ENCODE data around the gene ASIC4.

Gene ASIC4

DNA sequence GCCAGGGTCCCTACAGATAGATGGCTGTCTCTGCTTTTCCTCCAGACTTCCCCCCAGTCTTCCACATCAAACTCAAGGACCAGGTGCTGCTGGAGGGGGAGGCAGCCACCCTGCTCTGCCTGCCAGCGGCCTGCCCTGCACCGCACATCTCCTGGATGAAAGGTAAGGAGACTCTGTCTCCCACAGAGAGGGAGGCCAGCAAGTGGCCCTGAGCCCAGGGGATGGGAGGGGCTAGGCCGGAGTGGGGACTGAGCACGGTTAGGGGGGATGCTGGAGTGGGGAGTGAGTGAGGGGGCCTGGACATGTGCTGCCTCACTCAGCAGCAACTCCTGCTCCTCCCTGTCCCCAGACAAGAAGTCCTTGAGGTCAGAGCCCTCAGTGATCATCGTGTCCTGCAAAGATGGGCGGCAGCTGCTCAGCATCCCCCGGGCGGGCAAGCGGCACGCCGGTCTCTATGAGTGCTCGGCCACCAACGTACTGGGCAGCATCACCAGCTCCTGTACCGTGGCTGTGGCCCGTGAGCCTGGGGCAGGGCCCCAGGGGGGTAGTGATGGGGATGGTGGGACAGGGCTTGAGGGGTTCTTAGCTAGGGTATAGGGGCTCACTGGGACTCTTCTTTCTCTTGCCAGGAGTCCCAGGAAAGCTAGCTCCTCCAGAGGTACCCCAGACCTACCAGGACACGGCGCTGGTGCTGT lies 26.0 kb upstream of the ASIC4 start:
- Histone ChIP-seq H3K4me3 (ENCODE audit: control insufficient read depth in 1 of 7, extremely low read depth in 1 of 7, insufficient read depth in 4 of 7, low read depth in 2 of 7, low read length in 6 of 7) (no peak overlapping the region), H3K27ac (ENCODE audit: insufficient read depth in 1 of 2, low read depth in 1 of 2, low read length in 2 of 2, poor library complexity in 1 of 2, severe bottlenecking in 2 of 2) (no peak overlapping the region), H3K27me3 (replicated peaks in 2 of 5; ENCODE audit: control insufficient read depth in 4 of 5, insufficient read depth in 5 of 5, low read length in 4 of 5) (peaks cover 0 to 77% (median 27%) of the 10 kb centered on the region in 5 experiments), H3K4me1 (ENCODE audit: control extremely low read depth in 1 of 4, control insufficient read depth in 4 of 4, insufficient read depth in 4 of 4, low read length in 3 of 4) (peaks cover 0 to 17% (median 12%) of the 10 kb centered on the region in 4 experiments), H3K9me3 (ENCODE audit: control extremely low read depth in 1 of 5, control insufficient read depth in 4 of 5, insufficient read depth in 2 of 5, low read depth in 1 of 5, low read length in 4 of 5) (no peaks in the 10 kb centered on the region), H3K36me3 (ENCODE audit: control insufficient read depth in 4 of 4, insufficient read depth in 4 of 4, low read length in 3 of 4) (no peaks in the 10 kb centered on the region)
- WGBS (ENCODE audit: insufficient coverage) = 98% methylated on average over 11 of the region's 17 CpGs
- no peak for DNase-seq
- CTCF ChIA-PET = interaction anchor here (0.9 to 60.5 kb wide), 4 partner anchors 7 to 36 kb away, joined by 3 to 1724 read pairs (median 42); partner anchors contain the start of genes ASIC4, CHPF, GMPPA and TMEM198
- POLR2A ChIA-PET = no interaction called here

DNA sequence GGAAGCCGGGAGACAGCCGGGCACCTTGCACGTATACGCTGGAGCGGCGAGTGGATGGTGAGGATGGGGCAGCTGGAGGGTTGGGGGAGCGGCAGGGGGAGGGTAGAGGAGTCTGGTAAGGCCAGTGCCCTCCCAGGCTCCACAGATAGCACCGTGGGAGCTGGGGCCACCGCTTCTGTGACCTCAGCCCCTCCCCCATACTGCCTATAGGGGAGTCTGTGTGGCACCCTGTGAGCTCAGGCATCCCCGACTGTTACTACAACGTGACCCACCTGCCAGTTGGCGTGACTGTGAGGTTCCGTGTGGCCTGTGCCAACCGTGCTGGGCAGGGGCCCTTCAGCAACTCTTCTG lies 25.5 kb upstream of the ASIC4 start:
- H3K36me3 ChIP-seq (ENCODE audit: control insufficient read depth in 4 of 4, insufficient read depth in 4 of 4, low read length in 3 of 4) = no peaks in the 10 kb centered on the region
- H3K4me1 ChIP-seq (ENCODE audit: control extremely low read depth in 1 of 4, control insufficient read depth in 4 of 4, insufficient read depth in 4 of 4, low read length in 3 of 4) = peaks cover 0 to 12% (median 9%) of the 10 kb centered on the region in 4 experiments
- POLR2A ChIA-PET = no interaction called here
- H3K27me3 ChIP-seq (replicated peaks in 2 of 5; ENCODE audit: control insufficient read depth in 4 of 5, insufficient read depth in 5 of 5, low read length in 4 of 5) = peaks cover 0 to 77% (median 25%) of the 10 kb centered on the region in 5 experiments
- no peak for DNase-seq
- no peaks in the 10 kb centered on the region for H3K9me3 ChIP-seq (ENCODE audit: control extremely low read depth in 1 of 5, control insufficient read depth in 4 of 5, insufficient read depth in 2 of 5, low read depth in 1 of 5, low read length in 4 of 5)
- H3K27ac ChIP-seq (ENCODE audit: insufficient read depth in 1 of 2, low read depth in 1 of 2, low read length in 2 of 2, poor library complexity in 1 of 2, severe bottlenecking in 2 of 2) = no peak overlapping the region
- WGBS (ENCODE audit: insufficient coverage) = 95% methylated on average over 13 of the region's 14 CpGs
- CTCF ChIA-PET = interaction anchor here (0.9 to 60.5 kb wide), 3 partner anchors 11 to 36 kb away, joined by 3 to 1724 read pairs (median 5); partner anchors contain the start of genes ASIC4, CHPF, GMPPA and TMEM198
- no peak overlapping the region for H3K4me3 ChIP-seq (ENCODE audit: control insufficient read depth in 1 of 7, extremely low read depth in 1 of 7, insufficient read depth in 4 of 7, low read depth in 2 of 7, low read length in 6 of 7)

DNA sequence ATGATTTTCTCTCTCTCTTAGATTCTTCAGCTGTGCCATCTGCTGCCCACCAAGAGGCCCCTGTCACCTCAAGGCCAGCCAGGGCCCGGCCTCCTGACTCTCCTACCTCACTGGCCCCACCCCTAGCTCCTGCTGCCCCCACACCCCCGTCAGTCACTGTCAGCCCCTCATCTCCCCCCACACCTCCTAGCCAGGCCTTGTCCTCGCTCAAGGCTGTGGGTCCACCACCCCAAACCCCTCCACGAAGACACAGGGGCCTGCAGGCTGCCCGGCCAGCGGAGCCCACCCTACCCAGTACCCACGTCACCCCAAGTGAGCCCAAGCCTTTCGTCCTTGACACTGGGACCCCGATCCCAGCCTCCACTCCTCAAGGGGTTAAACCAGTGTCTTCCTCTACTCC lies 25.0 kb upstream of the ASIC4 start:
- WGBS (ENCODE audit: insufficient coverage) = 87% methylated on average over 9 of the region's 9 CpGs
- peaks cover 0 to 7% (median 5%) of the 10 kb centered on the region in 4 experiments for H3K4me1 ChIP-seq (ENCODE audit: control extremely low read depth in 1 of 4, control insufficient read depth in 4 of 4, insufficient read depth in 4 of 4, low read length in 3 of 4)
- no peak for DNase-seq
- no peaks in the 10 kb centered on the region for H3K36me3 ChIP-seq (ENCODE audit: control insufficient read depth in 4 of 4, insufficient read depth in 4 of 4, low read length in 3 of 4)
- ChIA-PET POLR2A (no interaction called here), CTCF (interaction anchor here (0.6 to 60.5 kb wide), 5 partner anchors 10 to 87 kb away, joined by 3 to 1724 read pairs (median 3); partner anchors contain the start of genes ASIC4, CHPF, GMPPA and TMEM198)
- H3K27me3 ChIP-seq (replicated peaks in 2 of 5; ENCODE audit: control insufficient read depth in 4 of 5, insufficient read depth in 5 of 5, low read length in 4 of 5) = peaks cover 0 to 77% (median 25%) of the 10 kb centered on the region in 5 experiments
- no peaks in the 10 kb centered on the region for H3K9me3 ChIP-seq (ENCODE audit: control extremely low read depth in 1 of 5, control insufficient read depth in 4 of 5, insufficient read depth in 2 of 5, low read depth in 1 of 5, low read length in 4 of 5)
- H3K27ac ChIP-seq (ENCODE audit: insufficient read depth in 1 of 2, low read depth in 1 of 2, low read length in 2 of 2, poor library complexity in 1 of 2, severe bottlenecking in 2 of 2) = no peak overlapping the region
- H3K4me3 ChIP-seq (ENCODE audit: control insufficient read depth in 1 of 7, extremely low read depth in 1 of 7, insufficient read depth in 4 of 7, low read depth in 2 of 7, low read length in 6 of 7) = no peak overlapping the region

DNA sequence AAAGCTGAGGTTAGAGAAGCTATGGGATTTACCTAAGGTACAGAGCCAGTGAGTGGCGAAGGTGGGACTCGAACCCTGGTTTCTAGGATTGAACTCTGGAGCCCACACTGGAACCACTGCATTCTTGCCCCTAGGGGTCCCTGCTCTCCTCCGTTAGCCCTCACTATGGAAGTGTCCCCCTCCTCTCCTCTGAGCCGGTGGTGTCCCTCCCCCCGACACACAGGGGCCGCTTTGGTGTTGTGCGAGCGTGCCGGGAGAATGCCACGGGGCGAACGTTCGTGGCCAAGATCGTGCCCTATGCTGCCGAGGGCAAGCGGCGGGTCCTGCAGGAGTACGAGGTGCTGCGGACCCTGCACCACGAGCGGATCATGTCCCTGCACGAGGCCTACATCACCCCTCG lies 24.1 kb upstream of the ASIC4 start:
- WGBS (ENCODE audit: insufficient coverage) = 93% methylated on average over 12 of the region's 23 CpGs
- H3K27me3 ChIP-seq (replicated peaks in 2 of 5; ENCODE audit: control insufficient read depth in 4 of 5, insufficient read depth in 5 of 5, low read length in 4 of 5) = peaks cover 0 to 77% (median 25%) of the 10 kb centered on the region in 5 experiments
- H3K9me3 ChIP-seq (ENCODE audit: control extremely low read depth in 1 of 5, control insufficient read depth in 4 of 5, insufficient read depth in 2 of 5, low read depth in 1 of 5, low read length in 4 of 5) = no peaks in the 10 kb centered on the region
- no peak for DNase-seq
- H3K4me3 ChIP-seq (ENCODE audit: control insufficient read depth in 1 of 7, extremely low read depth in 1 of 7, insufficient read depth in 4 of 7, low read depth in 2 of 7, low read length in 6 of 7) = no peak overlapping the region
- POLR2A ChIA-PET = no interaction called here
- H3K4me1 ChIP-seq (ENCODE audit: control extremely low read depth in 1 of 4, control insufficient read depth in 4 of 4, insufficient read depth in 4 of 4, low read length in 3 of 4) = peaks cover 0 to under 1% (median 0%) of the 10 kb centered on the region in 4 experiments
- H3K27ac ChIP-seq (ENCODE audit: insufficient read depth in 1 of 2, low read depth in 1 of 2, low read length in 2 of 2, poor library complexity in 1 of 2, severe bottlenecking in 2 of 2) = no peak overlapping the region
- no peaks in the 10 kb centered on the region for H3K36me3 ChIP-seq (ENCODE audit: control insufficient read depth in 4 of 4, insufficient read depth in 4 of 4, low read length in 3 of 4)
- CTCF ChIA-PET = interaction anchor here (1.0 to 60.5 kb wide), 3 partner anchors 15 to 88 kb away, joined by 3 to 1724 read pairs (median 3); partner anchors contain the start of genes ASIC4, CHPF and TMEM198

GRCh38 chr2:219490600-219491130 lies 23.6 kb upstream of the ASIC4 start:
- peaks cover 0 to 77% (median 28%) of the 10 kb centered on the region in 5 experiments for H3K27me3 ChIP-seq (replicated peaks in 2 of 5; ENCODE audit: control insufficient read depth in 4 of 5, insufficient read depth in 5 of 5, low read length in 4 of 5)
- CTCF ChIA-PET = interaction anchor here (1.0 to 60.5 kb wide), 4 partner anchors 13 to 71 kb away, joined by 3 to 1724 read pairs (median 11); partner anchors contain the start of genes ASIC4, CHPF and TMEM198
- POLR2A ChIA-PET = no interaction called here
- no peak overlapping the region for H3K27ac ChIP-seq (ENCODE audit: insufficient read depth in 1 of 2, low read depth in 1 of 2, low read length in 2 of 2, poor library complexity in 1 of 2, severe bottlenecking in 2 of 2)
- no peaks in the 10 kb centered on the region for H3K36me3 ChIP-seq (ENCODE audit: control insufficient read depth in 4 of 4, insufficient read depth in 4 of 4, low read length in 3 of 4)
- no peak for DNase-seq
- H3K9me3 ChIP-seq (ENCODE audit: control extremely low read depth in 1 of 5, control insufficient read depth in 4 of 5, insufficient read depth in 2 of 5, low read depth in 1 of 5, low read length in 4 of 5) = no peaks in the 10 kb centered on the region
- WGBS (ENCODE audit: insufficient coverage) = 97% methylated on average over 9 of the region's 10 CpGs
- H3K4me1 ChIP-seq (ENCODE audit: control extremely low read depth in 1 of 4, control insufficient read depth in 4 of 4, insufficient read depth in 4 of 4, low read length in 3 of 4) = peaks cover 0 to 6% (median 0%) of the 10 kb centered on the region in 4 experiments
- no peak overlapping the region for H3K4me3 ChIP-seq (ENCODE audit: control insufficient read depth in 1 of 7, extremely low read depth in 1 of 7, insufficient read depth in 4 of 7, low read depth in 2 of 7, low read length in 6 of 7)

DNA sequence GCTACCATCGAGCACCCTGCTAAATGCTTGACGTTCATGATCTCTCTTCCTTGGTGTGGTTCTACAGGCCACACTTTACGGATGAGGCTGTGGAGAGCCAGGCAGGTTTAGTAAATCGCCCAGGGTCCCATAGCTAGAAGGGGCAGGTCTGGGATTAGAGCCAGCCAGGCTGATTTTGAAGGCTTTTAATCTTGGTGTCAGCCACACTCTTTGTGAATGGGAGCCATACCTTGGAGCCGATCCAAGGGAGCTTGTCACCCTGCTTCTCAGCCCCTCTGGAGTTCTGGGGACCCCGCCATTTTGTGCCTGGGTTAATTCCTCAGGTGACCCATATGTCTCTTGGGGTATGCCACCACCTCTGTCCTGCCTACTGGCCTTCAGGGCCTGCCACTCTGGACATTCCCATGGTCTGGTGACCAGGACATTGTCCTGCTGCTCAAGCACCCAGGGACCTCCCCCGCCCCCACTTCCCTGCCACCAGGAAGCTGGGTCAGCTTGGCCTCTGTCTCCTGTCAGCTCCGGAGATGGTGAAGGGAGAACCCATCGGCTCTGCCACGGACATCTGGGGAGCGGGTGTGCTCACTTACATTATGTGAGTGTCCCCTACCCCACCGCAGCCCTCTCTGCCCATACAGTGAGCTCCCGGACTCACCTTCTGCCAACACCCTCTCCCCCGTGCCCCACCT lies 22.9 kb upstream of the ASIC4 start:
- Histone ChIP-seq H3K27me3 (replicated peaks in 2 of 5; ENCODE audit: control insufficient read depth in 4 of 5, insufficient read depth in 5 of 5, low read length in 4 of 5) (peaks cover 0 to 77% (median 34%) of the 10 kb centered on the region in 5 experiments), H3K27ac (ENCODE audit: insufficient read depth in 1 of 2, low read depth in 1 of 2, low read length in 2 of 2, poor library complexity in 1 of 2, severe bottlenecking in 2 of 2) (no peak overlapping the region), H3K4me1 (ENCODE audit: control extremely low read depth in 1 of 4, control insufficient read depth in 4 of 4, insufficient read depth in 4 of 4, low read length in 3 of 4) (peaks cover 0 to 8% (median under 1%) of the 10 kb centered on the region in 4 experiments), H3K9me3 (ENCODE audit: control extremely low read depth in 1 of 5, control insufficient read depth in 4 of 5, insufficient read depth in 2 of 5, low read depth in 1 of 5, low read length in 4 of 5) (no peaks in the 10 kb centered on the region), H3K4me3 (ENCODE audit: control insufficient read depth in 1 of 7, extremely low read depth in 1 of 7, insufficient read depth in 4 of 7, low read depth in 2 of 7, low read length in 6 of 7) (no peak overlapping the region), H3K36me3 (ENCODE audit: control insufficient read depth in 4 of 4, insufficient read depth in 4 of 4, low read length in 3 of 4) (no peaks in the 10 kb centered on the region)
- DNase-seq = no peak
- POLR2A ChIA-PET = no interaction called here
- WGBS (ENCODE audit: insufficient coverage) = 88% methylated on average over 11 of the region's 14 CpGs
- CTCF ChIA-PET = interaction anchor here (1.2 to 60.5 kb wide), 6 partner anchors 9 to 72 kb away, joined by 4 to 1724 read pairs (median 8); partner anchors contain the start of genes ASIC4, CHPF and TMEM198
